Measurements from ENCODE around the gene PLEKHH2. TPM values are rescaled to one million over a fixed set of nuclear protein-coding genes. Genes with fewer than 3 reads are reported as not detected.

PLEKHH2 gene
- total RNA-seq, 1 experiment from 2014 or later: 0.93 TPM

GRCh38 chr2:43806719-43807031 is 169.6 kb downstream of the PLEKHH2 start:
- H3K4me1 Mint-ChIP-seq (ENCODE audit: insufficient read depth, unreplicated experiment): no peaks in the 10 kb centered on the region
- no TSS peak for BruUV-seq (replicated peaks)
- no peak for TF ChIP-seq CTCF (IDR thresholded peaks at IDR 0.05; ENCODE audit: unreplicated experiment)
- DNase-seq (ENCODE audit: unreplicated experiment): no peak
- H3K36me3 Mint-ChIP-seq (ENCODE audit: insufficient read depth, unreplicated experiment): peaks cover 33% of the 10 kb centered on the region
- POLR2A ChIA-PET: no interaction called here
- no peaks in the 10 kb centered on the region for H3K27me3 Mint-ChIP-seq (ENCODE audit: insufficient read depth, unreplicated experiment)
- no peaks in the 10 kb centered on the region for H3K9me3 Mint-ChIP-seq (ENCODE audit: unreplicated experiment)
- no peak overlapping the region for H3K27ac Mint-ChIP-seq (ENCODE audit: low read depth, unreplicated experiment)
- CTCF ChIA-PET: no interaction called here
- H3K4me3 Mint-ChIP-seq (ENCODE audit: unreplicated experiment): no peak overlapping the region
- intact Hi-C loops (cut with micrococcal nuclease): no loop called here

- no peak for DNase-seq (ENCODE audit: unreplicated experiment)
- ChIA-PET POLR2A (interaction anchor here (0.8 kb wide), 1 partner anchor 27 kb away, joined by 4 read pairs; no protein-coding TSS in a partner anchor), CTCF (no interaction called here)
- Mint-ChIP-seq H3K4me1 (ENCODE audit: insufficient read depth, unreplicated experiment) (no peaks in the 10 kb centered on the region), H3K27me3 (ENCODE audit: insufficient read depth, unreplicated experiment) (no peaks in the 10 kb centered on the region), H3K36me3 (ENCODE audit: insufficient read depth, unreplicated experiment) (peaks cover 28% of the 10 kb centered on the region), H3K4me3 (ENCODE audit: unreplicated experiment) (no peak overlapping the region), H3K9me3 (ENCODE audit: unreplicated experiment) (no peaks in the 10 kb centered on the region), H3K27ac (ENCODE audit: low read depth, unreplicated experiment) (no peak overlapping the region)
- BruUV-seq (replicated peaks): no TSS peak
- intact Hi-C loops (cut with micrococcal nuclease): no loop called here
- no peak for TF ChIP-seq CTCF (IDR thresholded peaks at IDR 0.05; ENCODE audit: unreplicated experiment)
These were observed 173.4 kb downstream of the PLEKHH2 start for GRCh38 chr2:43810452-43810851.

GRCh38 chr2:43810888-43811287 is 173.8 kb downstream of the PLEKHH2 start:
- ChIA-PET CTCF (no interaction called here), POLR2A (no interaction called here)
- no peaks in the 10 kb centered on the region for H3K4me1 Mint-ChIP-seq (ENCODE audit: insufficient read depth, unreplicated experiment)
- peaks cover 23% of the 10 kb centered on the region for H3K36me3 Mint-ChIP-seq (ENCODE audit: insufficient read depth, unreplicated experiment)
- no peak for TF ChIP-seq CTCF (IDR thresholded peaks at IDR 0.05; ENCODE audit: unreplicated experiment)
- H3K27ac Mint-ChIP-seq (ENCODE audit: low read depth, unreplicated experiment): no peak overlapping the region
- no peaks in the 10 kb centered on the region for H3K27me3 Mint-ChIP-seq (ENCODE audit: insufficient read depth, unreplicated experiment)
- no peak overlapping the region for H3K4me3 Mint-ChIP-seq (ENCODE audit: unreplicated experiment)
- BruUV-seq (replicated peaks): no TSS peak
- DNase-seq (ENCODE audit: unreplicated experiment): no peak
- intact Hi-C loops (cut with micrococcal nuclease): no loop called here
- H3K9me3 Mint-ChIP-seq (ENCODE audit: unreplicated experiment): no peaks in the 10 kb centered on the region

- intact Hi-C loops (cut with micrococcal nuclease): no loop called here
- Mint-ChIP-seq H3K36me3 (ENCODE audit: insufficient read depth, unreplicated experiment) (peaks cover 16% of the 10 kb centered on the region), H3K27me3 (ENCODE audit: insufficient read depth, unreplicated experiment) (no peaks in the 10 kb centered on the region), H3K4me1 (ENCODE audit: insufficient read depth, unreplicated experiment) (no peaks in the 10 kb centered on the region), H3K9me3 (ENCODE audit: unreplicated experiment) (no peaks in the 10 kb centered on the region), H3K27ac (ENCODE audit: low read depth, unreplicated experiment) (no peak overlapping the region), H3K4me3 (ENCODE audit: unreplicated experiment) (no peak overlapping the region)
- CTCF ChIA-PET: interaction anchor here (0.5 to 0.8 kb wide), 2 partner anchors 8 to 155 kb away, joined by 3 read pairs; no protein-coding TSS in a partner anchor
- DNase-seq (ENCODE audit: unreplicated experiment): no peak
- POLR2A ChIA-PET: interaction anchor here (0.7 kb wide), 2 partner anchors 110 to 957 kb away, joined by 3 to 9 read pairs; no protein-coding TSS in a partner anchor
- no TSS peak for BruUV-seq (replicated peaks)
- no peak for TF ChIP-seq CTCF (IDR thresholded peaks at IDR 0.05; ENCODE audit: unreplicated experiment)
These were observed 174.9 kb downstream of the PLEKHH2 start for GRCh38 chr2:43812006-43812405.
